Tibial artery (tissue), 4 donors: ENCODE data around the gene STON2.

Experiments used
- DNase-seq, 2 donors: peaks; one replicate each; pipeline ENCODE4 v3.0.0-alpha.2; 2019
- H3K27ac ChIP-seq, 2 donors: fragments of 200-600 bp; sonication (generic) in 1 of 2; 1 replicate in 1 of 2; 2 replicates in 1 of 2; pipeline ENCODE4 v1.5.1; 2018 to 2019; ENCODE audit warnings: mild to moderate bottlenecking in 1 of 2
- H3K27me3 ChIP-seq, 2 donors: fragments of 200-600 bp; sonication (generic) in 1 of 2; one replicate each; pipeline versions ENCODE4 v1.5.1 to v1.6.0; 2016 to 2019
- H3K36me3 ChIP-seq, 3 donors: fragments of 200-600 bp; sonication (generic) in 2 of 3; one replicate each; pipeline ENCODE4 v1.5.1; 2016 to 2019; ENCODE audit warnings: mild to moderate bottlenecking in 2 of 3
- H3K4me1 ChIP-seq, 4 donors: fragments of 200-600 bp; sonication (generic) in 2 of 4; 1 replicate in 3 of 4; 2 replicates in 1 of 4; pipeline ENCODE4 v1.5.1; 2016 to 2019
- H3K4me3 ChIP-seq, 2 donors: fragments of 200-600 bp; sonication (generic) in 1 of 2; 1 replicate in 1 of 2; 2 replicates in 1 of 2; pipeline ENCODE4 v1.5.1; 2018 to 2019; ENCODE audit warnings: mild to moderate bottlenecking in 2 of 2
- H3K9me3 ChIP-seq, 3 donors: fragments of 200-600 bp; sonication (generic) in 1 of 3; one replicate each; pipeline ENCODE4 v1.5.1; 2016 to 2019
- intact Hi-C: fragments of 100-400 bp; cut with DNase I; formaldehyde crosslinking; loops from one replicate; pipeline ENCODE4 v1.15.0; 2023; ENCODE audit warnings: low total_unique reads
- TF ChIP-seq, protein P1 (sequence below), 2 experiments: fragments of 200-600 bp in 1 of 2; fragments of 450-650 bp in 1 of 2; IDR thresholded peaks; one replicate each; pipeline ENCODE4 v1.5.1; 2017 to 2019; ENCODE audit warnings: antibody characterized with exemption in 2 of 2, mild to moderate bottlenecking in 1 of 2, moderate library complexity in 1 of 2

STON2 gene

GRCh38 chr14:81341781-81342180 lies 58.3 kb downstream of the STON2 start:
- intact Hi-C loops: no loop called here
- no peak overlapping the region for H3K4me3 ChIP-seq
- H3K27me3 ChIP-seq: no peaks in the 10 kb centered on the region

DNA sequence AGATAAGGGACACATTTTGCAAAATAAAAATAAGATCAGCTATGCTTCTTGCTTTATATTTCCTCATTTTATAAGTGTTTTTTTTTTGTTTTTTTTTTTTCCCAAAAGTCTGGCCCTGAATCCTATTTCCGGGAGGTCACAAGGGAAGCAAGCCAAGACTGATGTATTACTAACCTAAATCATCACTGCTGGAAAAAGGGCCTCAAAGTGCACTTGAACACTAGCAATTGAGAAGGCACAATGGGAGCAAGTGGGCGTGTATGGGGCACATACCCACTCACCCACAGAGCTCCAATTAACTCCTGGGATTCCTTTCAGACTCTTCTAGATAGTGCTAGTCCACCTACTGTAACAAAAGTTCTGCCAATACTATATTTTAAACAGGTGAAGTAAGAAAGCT lies 58.8 kb downstream of the STON2 start:
- Histone ChIP-seq H3K27ac (no peak overlapping the region), H3K4me3 (no peak overlapping the region), H3K27me3 (no peaks in the 10 kb centered on the region), H3K4me1 (no peaks in the 10 kb centered on the region), H3K36me3 (no peaks in the 10 kb centered on the region), H3K9me3 (no peaks in the 10 kb centered on the region)
- TF ChIP-seq, protein P1, sequence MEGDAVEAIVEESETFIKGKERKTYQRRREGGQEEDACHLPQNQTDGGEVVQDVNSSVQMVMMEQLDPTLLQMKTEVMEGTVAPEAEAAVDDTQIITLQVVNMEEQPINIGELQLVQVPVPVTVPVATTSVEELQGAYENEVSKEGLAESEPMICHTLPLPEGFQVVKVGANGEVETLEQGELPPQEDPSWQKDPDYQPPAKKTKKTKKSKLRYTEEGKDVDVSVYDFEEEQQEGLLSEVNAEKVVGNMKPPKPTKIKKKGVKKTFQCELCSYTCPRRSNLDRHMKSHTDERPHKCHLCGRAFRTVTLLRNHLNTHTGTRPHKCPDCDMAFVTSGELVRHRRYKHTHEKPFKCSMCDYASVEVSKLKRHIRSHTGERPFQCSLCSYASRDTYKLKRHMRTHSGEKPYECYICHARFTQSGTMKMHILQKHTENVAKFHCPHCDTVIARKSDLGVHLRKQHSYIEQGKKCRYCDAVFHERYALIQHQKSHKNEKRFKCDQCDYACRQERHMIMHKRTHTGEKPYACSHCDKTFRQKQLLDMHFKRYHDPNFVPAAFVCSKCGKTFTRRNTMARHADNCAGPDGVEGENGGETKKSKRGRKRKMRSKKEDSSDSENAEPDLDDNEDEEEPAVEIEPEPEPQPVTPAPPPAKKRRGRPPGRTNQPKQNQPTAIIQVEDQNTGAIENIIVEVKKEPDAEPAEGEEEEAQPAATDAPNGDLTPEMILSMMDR (IDR thresholded peaks at IDR 0.05): no peak
- intact Hi-C loops: no loop called here
- no peak for DNase-seq

More at GRCh38 chr14:81341781-81342180, 58.3 kb downstream of the STON2 start:
- TF ChIP-seq, protein P1 (IDR thresholded peaks at IDR 0.05): no peak
- Histone ChIP-seq H3K27ac (no peak overlapping the region), H3K4me1 (no peaks in the 10 kb centered on the region), H3K36me3 (no peaks in the 10 kb centered on the region), H3K9me3 (no peaks in the 10 kb centered on the region)
- DNase-seq: no peak

- no peaks in the 10 kb centered on the region for H3K4me1 ChIP-seq
- TF ChIP-seq, protein P1 (IDR thresholded peaks at IDR 0.05): no peak
- no peak overlapping the region for H3K27ac ChIP-seq
- intact Hi-C loops: no loop called here
- no peak for DNase-seq
- no peaks in the 10 kb centered on the region for H3K27me3 ChIP-seq
- no peak overlapping the region for H3K4me3 ChIP-seq
- H3K36me3 ChIP-seq: no peaks in the 10 kb centered on the region
- no peaks in the 10 kb centered on the region for H3K9me3 ChIP-seq
Observed at GRCh38 chr14:81340201-81340600, 59.9 kb downstream of the STON2 start.

DNA sequence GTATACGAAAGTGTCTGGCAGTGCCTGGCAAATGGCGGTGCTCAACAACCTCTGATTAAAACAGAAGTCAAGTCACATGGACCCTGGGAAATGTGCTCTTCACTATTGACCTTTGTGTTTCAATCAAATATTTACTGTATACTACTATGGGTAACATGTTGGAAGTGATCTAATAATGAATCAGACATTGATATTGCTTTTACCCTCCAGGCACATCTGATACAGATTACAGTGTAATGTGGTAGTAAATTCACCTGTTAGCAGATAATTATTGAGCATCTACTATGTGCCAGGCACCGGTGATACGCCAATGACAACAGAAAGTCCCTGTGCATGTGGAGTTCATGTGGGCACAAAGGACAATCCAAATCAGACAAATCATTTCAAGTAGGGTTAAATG lies 63.1 kb downstream of the STON2 start:
- Histone ChIP-seq H3K27me3 (no peaks in the 10 kb centered on the region), H3K27ac (no peak overlapping the region), H3K36me3 (no peaks in the 10 kb centered on the region), H3K9me3 (no peaks in the 10 kb centered on the region), H3K4me1 (no peaks in the 10 kb centered on the region), H3K4me3 (no peak overlapping the region)
- intact Hi-C loops: no loop called here
- no peak for DNase-seq
- TF ChIP-seq, protein P1 (IDR thresholded peaks at IDR 0.05): no peak

GRCh38 chr14:81336009-81336408 lies 64.1 kb downstream of the STON2 start:
- Histone ChIP-seq H3K27ac (no peak overlapping the region), H3K27me3 (no peaks in the 10 kb centered on the region), H3K9me3 (no peaks in the 10 kb centered on the region), H3K4me3 (no peak overlapping the region), H3K36me3 (no peaks in the 10 kb centered on the region), H3K4me1 (no peaks in the 10 kb centered on the region)
- intact Hi-C loops: no loop called here
- no peak for DNase-seq
- TF ChIP-seq, protein P1 (IDR thresholded peaks at IDR 0.05): no peak

- Histone ChIP-seq H3K9me3 (no peaks in the 10 kb centered on the region), H3K4me3 (no peak overlapping the region), H3K36me3 (no peaks in the 10 kb centered on the region), H3K27ac (no peak overlapping the region), H3K4me1 (no peaks in the 10 kb centered on the region), H3K27me3 (no peaks in the 10 kb centered on the region)
- intact Hi-C loops: no loop called here
- TF ChIP-seq, protein P1 (IDR thresholded peaks at IDR 0.05): no peak
- DNase-seq: no peak
Observed at GRCh38 chr14:81332725-81333124, 67.4 kb downstream of the STON2 start.
